ENCODE measurements around the gene ANKRD13A.
"Not testable (repeated sequence)": the region's sequence is repeated elsewhere in the genome, so short reads cannot be mapped to it uniquely, and the experiment has no call there.

The ANKRD13A gene

DNA sequence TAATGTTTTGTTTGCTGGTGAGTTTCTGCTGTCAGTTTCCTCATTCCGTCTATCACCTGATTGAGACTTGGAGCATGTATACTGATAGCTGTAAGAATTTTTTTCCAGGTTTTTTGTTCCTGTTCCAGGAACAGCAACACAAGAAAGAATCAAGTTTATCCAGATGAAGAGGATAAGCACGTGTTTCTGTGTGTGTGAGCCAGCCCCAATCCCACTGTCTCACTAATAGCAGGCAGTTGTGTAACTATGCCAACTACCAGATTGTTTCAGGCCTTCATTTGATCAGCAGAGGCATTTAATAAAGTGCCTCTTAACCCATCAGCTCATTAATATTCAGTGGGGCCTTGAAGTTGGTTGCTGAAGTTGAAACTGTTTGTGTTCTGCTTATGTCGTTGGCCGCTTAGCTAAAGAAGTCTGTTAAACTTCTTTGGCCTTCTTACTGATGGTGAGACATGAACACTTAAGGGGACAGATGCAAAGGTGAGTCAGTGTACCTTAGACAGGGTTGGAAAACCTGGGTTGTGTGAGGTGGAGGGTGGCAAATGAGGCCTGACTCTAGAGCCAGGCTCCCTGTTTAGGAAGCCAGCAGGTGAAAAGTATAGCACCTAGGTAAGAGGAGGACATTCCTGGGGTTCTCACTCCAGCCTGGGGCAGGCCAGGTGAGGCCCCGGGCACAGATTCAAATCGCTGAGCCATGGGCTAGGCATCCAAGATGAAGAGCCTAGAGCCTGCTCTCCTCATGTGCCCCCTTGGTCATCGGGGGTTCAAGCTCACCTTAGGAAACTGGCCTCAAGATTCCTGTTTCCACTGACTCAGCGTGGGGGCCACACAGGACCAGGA is 3.7 kb downstream of the ANKRD13A start:
- no peak for DNase-seq (ENCODE audit: low read depth)
- no peak overlapping the region for H3K4me3 ChIP-seq (ENCODE audit: low read depth, low read length)

DNA sequence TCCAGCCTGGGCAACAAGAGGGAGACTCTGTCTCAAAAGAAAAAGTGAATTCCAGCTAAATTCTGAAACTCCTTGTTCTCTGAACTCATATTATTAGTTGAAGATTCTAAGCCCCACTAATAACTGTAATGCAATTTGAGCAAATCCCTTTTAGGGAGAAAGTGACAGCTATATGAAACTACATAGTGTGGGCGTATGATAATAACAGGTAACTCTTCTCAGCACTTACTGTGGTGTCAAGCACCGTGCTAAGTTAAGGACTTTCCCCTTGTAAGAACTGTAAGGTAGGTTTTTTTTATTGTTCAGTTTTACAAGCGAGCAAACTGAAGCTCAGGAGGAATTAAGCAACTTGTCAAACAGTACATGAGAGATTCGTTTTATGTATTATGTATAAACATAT is 5.4 kb downstream of the ANKRD13A start:
- no peak overlapping the region for H3K4me3 ChIP-seq (ENCODE audit: low read depth, low read length)
- no peak for DNase-seq (ENCODE audit: low read depth)

DNA sequence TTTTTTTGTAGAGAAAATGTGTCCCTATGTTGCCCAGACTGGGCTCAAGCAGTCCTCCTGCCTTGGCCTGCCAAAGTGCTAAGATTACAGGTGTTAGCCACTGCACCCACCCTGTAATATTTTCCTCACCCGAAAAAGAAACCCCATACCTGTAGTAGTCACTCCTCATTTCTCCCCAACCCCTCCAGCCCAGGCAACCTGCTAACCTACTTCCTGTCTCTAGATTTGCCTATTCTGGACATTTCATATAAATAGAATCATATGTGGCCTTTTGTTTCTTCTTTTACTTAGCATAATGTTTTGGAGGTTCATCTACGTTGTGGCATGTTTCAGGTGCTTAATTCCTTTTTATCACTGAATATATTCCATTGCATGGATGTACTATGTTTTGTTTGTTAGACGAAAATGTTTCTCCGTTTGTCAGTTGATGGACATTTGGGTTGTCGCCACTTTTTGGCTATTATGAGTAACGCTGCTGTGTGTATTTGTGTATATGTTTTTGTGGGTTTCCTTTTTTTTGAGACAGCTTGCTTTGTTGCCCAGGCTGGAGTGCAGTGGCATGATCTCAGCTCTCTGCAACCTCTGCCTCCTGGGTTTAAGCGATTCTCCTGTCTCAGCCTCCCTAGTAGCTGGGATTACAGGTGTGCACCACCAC is 6.2 kb downstream of the ANKRD13A start:
- H3K4me3 ChIP-seq (ENCODE audit: low read depth, low read length): no peak overlapping the region
- no peak for DNase-seq (ENCODE audit: low read depth)

DNA sequence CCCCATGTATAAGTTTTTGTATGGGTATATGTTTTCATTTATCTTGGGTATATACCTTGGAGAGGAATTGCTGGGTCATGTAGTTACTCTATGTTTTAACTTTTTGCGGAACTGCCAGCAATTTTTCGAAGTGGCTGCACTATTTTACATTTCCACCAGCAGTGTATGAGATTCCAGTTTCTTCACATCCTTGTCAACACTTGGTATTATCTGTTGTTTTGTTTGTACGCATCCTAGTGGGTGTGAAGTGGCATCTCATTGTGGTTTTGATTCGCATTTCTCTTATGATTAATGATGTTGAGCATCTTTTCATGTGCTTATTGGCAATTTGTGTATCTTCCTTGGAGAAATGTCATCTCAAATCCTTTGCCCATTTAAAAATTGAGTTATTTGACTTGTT is 6.9 kb downstream of the ANKRD13A start:
- no peak overlapping the region for H3K4me3 ChIP-seq (ENCODE audit: low read depth, low read length)
- no peak for DNase-seq (ENCODE audit: low read depth)

DNA sequence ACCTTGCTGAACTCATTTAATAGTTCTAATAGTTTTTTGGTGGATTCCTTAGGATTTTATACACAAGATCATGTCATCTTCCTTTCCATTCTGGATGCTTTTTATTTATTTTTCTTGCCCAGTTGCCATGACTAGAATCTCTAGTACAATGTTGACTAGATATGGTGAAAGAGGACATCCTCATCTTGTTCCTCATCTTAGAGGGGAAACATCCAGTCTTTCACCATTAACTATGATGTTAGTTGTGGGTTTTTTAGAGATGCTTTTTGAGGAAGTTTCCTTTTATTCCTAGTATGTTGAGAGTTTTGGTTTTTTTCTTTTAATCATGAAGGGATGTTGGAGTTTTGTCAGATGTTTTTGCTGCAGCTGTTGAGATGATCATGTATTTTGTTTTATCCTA is 8.7 kb downstream of the ANKRD13A start:
- H3K4me3 ChIP-seq (ENCODE audit: low read depth, low read length): no peak overlapping the region
- no peak for DNase-seq (ENCODE audit: low read depth)

DNA sequence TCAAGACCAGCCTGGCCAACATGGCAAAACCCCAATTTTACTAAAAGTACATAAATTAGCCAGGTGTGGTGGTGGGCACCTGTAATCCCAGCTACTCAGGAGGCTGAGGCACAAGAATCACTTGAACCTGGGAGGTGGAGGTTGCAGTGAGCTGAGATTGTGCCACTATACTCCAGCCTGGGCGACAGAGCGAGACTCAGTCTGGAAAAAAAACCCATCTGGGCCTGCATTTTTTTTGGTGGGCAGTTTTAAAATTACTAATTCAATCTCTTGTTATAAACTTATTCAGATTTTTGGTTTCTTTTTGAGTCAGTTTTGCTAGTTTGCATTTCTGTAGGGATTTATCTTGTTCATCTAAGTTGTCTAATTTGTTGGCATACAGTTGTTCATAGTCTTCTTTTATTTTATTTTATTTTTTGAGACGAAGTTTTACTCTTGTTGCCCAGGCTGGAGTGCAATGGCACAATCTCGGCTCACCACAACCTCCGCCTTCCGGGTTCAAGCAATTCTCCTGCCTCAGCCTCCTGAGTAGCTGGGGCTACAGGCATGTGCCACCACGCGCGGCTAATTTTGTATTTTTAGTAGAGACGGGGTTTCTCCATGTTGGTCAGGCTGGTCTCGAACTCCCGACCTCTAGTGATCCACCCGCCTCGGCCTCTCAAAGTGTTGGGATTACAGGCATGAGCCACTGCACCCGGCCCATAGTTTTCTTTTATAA is 9.6 kb downstream of the ANKRD13A start:
- DNase-seq (ENCODE audit: low read depth); H3K4me3 ChIP-seq (ENCODE audit: low read depth, low read length): not testable (repeated sequence)

DNA sequence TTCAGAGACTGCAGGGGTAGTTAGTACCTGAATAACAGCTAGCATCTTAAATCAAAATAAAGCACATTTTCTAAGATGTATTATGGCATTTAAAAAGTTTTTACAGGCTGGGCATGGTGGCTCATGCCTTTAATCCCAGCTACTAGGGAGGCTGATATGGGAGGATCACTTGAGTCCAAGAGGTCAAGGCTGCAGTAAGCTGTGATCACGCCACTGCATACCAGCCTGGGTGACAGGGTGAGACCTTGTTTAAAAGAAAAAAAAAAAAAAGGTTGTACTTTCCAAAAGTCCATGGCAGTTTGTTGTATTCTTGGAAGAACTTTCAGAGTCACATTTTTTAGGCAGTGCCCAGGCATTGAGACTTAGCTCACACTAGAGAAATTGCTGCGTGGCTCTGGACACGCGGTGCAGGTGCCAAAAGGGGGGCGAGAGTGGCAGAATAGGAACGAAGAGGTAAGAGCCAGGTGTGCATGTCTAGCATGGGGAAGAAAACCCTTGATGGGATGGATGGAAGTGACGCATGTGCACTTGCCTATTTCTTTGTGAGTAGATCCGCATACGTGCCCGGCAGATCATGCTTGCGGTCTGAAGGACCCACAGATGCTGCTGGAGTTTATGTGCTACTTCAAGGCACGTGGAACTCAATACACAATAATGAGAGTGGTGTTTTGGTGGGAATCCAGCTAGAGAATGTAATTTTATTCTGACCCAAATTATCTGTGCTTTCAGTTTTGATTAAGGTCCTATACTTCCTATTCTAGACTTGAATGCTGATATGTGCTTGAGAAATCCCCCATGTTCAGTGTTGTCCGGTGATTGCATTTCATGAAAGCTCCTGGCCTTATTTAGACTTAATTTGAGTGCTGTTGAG is 11.9 kb downstream of the ANKRD13A start:
- H3K4me3 ChIP-seq (ENCODE audit: low read depth, low read length): no peak overlapping the region

DNA sequence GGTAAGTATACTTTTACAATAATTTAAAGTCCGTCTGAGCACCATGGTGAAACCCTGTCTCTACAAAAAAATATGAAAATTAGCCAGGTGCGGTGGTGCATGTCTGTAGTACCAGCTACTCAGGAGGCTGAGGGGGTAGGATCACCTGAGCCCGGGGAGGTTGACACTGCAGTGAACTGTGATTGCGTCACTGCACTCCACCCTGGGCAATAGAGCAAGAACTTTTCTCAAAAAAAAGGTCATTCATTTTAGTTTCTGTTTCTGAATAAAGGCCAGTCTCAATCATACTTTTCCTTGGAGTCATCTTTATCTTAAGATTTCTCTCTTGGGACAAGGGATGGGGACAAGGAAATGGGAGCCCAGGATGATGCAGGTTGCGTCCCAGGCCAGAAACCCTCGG is 12.9 kb downstream of the ANKRD13A start:
- no peak overlapping the region for H3K4me3 ChIP-seq (ENCODE audit: low read depth, low read length)
- no peak for DNase-seq (ENCODE audit: low read depth)

More for the DNA sequence above, 11.9 kb downstream of the ANKRD13A start:
- DNase-seq (ENCODE audit: low read depth): no peak

DNA sequence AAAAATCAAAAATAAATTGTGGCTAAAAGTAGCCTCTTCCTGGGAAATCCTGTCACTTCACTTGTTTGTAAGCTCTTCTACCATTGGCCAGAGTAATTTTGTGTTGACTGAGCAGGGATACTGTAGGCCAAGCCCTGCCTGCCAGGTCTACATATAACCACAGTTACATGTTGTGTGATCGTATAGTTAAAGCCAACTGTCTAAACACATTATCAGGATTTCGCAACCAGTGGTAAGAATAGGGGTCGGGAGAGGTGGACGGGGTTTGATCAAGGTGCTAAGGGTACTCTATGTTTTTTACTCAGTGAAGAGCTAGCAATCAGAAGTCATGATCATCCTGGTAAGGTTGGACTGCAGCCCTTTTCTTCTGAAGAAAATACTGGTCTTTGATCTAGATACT is 13.4 kb downstream of the ANKRD13A start:
- no peak overlapping the region for H3K4me3 ChIP-seq (ENCODE audit: low read depth, low read length)
- no peak for DNase-seq (ENCODE audit: low read depth)

DNA sequence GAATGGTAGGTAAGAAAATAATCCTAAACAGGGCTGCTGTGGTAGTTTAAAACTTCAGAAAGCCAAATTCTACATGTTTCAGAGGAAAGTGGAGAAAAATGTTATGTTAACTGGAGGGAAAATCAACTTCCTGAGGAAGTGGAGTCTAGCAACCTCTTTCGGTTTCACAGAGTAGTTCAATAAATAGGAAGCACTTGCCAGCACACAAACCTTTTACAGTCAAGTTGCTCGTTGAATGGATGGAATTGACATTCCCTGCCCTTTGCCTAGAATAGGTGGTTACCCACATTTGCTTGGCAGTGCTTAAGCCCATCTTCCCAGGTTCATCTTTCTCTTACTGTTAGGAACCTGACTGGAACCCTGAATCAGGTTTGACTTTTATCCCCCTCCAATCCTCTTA is 15.9 kb downstream of the ANKRD13A start:
- DNase-seq (ENCODE audit: low read depth): no peak
- no peak overlapping the region for H3K4me3 ChIP-seq (ENCODE audit: low read depth, low read length)

DNA sequence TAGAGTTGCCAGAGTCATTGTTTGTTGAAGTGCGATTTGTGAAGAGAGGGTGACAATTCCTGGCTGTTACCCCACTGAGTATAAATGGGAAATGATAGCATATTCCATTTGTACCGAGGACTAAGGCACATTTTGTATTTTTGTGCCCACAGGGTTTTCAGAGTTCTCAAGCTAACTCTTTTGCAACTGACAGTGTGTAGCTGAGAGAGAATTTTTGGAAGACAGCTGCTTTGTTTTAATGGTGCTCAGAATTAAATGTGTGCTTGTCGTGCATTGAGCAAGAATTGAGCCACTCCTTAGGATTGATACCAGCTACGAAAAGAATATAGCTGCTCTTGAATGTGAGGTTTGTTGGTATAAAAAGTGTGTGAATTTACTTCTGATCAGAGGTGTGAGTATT is 21.7 kb downstream of the ANKRD13A start:
- no peak for DNase-seq (ENCODE audit: low read depth)
- no peak overlapping the region for H3K4me3 ChIP-seq (ENCODE audit: low read depth, low read length)

DNA sequence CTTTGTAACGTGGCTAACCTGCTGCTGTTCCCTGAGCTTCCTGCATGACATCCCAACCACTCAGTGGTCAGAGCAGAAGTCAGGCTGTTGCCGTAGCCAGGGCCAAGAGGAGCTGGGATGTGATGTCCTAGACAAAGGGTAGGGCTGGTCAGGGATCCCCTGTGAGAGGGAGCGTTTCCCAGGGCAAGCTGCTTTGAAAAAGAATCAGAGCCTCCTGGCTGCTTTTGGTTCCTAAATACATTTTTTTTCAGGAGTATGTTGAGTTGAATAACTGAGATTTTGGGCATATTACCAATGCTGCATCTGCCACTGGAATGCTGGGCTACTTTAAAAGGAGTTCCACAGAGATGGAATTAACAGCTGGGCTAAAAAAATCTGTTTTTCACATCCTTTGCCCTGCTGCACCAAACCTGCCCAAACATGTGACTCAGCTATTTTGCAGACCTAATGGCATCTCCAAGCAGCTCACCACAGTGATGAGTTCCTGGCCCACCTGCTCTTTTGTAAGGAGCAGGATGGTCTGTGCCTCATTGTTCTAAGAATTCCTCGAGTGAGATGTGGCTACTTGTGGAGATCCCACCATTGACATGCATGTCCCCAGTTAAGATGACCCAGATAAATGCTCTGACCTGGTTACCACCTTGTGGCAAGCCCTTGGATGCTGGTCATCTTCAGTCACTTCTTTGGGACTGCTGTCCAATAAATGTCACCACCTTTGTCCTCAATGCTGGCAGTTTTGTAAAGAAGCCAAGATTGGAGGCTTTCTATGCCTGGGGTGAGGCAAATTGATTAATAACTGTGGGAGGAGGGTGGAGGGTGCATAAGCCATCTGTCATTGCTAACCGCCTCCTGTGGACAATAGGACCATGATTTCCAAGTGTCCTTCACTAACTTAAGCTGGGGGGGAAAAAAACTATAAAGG is 24.1 kb downstream of the ANKRD13A start:
- no peak overlapping the region for H3K4me3 ChIP-seq (ENCODE audit: low read depth, low read length)
- peak; percentile 53 for DNase-seq (ENCODE audit: low read depth)

DNA sequence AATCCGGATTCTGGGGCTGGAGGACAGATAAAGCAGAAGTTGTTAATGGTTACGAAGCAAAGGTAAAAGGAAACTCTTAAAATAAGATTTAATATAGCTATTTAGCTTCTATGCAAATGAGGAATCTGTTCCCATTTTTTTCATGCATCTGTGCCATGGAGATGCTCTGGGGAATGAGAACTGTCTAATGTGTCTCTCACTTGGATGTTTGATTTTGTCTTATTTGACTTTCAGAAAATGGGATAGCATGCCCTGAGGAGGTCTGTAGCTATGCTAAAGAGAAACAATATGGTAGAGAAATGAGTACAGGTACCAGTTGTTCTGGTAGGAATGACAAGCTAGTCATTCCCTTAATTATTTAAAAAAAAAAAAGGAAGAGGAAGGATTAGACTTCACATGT is 24.8 kb downstream of the ANKRD13A start:
- no peak overlapping the region for H3K4me3 ChIP-seq (ENCODE audit: low read depth, low read length)
- DNase-seq (ENCODE audit: low read depth): no peak

DNA sequence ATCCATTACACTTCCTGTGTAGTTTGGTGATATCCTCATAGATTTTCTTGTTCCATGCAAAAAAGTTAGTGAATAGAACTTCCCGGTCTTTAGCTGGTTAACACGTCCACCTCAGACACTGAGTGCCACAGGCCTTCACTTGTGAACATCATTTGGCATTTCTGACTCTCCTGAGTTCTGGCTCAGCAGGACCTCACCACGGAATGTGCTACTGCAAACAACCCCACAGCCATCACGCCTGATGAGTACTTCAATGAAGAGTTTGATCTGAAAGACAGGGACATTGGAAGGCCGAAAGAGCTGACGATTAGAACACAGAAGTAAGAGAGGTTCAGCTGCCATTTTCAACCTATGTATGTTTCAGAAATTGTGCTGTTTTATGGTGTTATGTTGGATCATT is 29.1 kb downstream of the ANKRD13A start:
- no peak overlapping the region for H3K4me3 ChIP-seq (ENCODE audit: low read depth, low read length)
- no peak for DNase-seq (ENCODE audit: low read depth)

DNA sequence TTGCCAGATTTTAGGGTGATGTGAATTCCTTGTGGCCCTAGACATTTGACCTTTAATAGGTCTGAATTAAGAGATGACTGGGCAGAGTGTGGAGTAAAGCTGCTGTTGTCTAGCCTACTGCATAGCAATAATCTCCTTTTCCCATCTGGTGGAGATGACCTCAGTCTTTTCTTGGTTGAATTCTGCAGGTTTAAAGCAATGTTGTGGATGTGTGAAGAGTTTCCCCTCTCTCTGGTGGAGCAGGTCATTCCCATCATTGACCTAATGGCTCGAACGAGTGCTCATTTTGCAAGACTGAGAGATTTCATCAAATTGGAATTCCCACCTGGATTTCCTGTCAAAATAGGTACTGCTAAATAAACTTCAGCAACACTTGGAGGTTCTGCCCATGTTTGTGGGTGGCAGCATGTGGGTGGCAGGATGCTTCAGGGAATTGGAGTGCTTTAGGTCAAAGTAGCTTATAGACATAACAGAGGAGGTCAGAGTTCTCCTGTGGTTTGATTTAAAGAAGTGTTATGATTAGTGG is 30.1 kb downstream of the ANKRD13A start:
- no peak for DNase-seq (ENCODE audit: low read depth)
- no peak overlapping the region for H3K4me3 ChIP-seq (ENCODE audit: low read depth, low read length)

DNA sequence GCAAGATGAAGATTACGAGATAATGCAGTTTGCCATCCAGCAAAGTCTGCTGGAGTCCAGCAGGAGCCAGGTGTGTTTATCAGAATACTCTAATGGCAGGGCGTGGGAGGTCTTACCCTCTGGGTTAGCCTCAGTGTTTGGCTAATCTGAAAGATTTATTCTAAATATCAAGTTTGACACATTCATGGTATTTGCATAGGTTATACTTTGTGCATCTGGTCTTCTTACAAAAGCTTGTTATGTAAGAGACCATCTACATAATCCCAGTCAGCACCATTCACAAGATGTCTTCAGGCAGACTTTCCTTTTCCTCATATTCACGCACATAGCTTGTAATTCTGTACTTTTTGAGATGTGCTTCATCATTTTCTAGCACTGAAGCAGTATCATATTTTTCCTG is 34.7 kb downstream of the ANKRD13A start:
- no peak for DNase-seq (ENCODE audit: low read depth)
- no peak overlapping the region for H3K4me3 ChIP-seq (ENCODE audit: low read depth, low read length)

DNA sequence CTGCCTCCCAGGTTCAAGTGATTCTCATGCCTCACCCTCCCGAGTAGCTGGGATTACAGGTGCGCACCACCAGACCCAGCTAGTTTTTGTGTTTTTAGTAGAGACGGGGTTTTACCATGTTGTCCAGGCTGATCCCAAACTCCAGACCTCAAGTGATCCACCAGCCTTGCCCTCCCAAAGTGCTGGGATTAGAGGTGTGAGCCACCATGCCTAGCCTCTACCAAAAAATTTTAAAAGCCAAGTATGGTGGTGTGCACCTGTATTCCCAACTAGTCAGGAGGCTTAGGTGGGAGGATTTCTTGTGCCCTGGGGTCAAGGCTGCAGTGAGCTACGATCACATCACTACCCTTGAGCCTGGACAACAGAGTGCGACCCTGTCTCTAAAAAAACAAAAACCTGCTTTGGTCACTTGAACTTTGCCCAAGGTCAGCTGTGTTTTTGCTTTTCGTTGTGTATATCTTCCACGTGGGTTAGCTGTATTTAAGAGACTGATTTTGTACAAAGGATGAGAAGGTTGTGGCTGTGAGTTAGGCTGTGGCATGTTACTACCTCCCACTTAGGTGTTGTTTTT is 36.4 kb downstream of the ANKRD13A start:
- no peak overlapping the region for H3K4me3 ChIP-seq (ENCODE audit: low read depth, low read length)
- no peak for DNase-seq (ENCODE audit: low read depth)

DNA sequence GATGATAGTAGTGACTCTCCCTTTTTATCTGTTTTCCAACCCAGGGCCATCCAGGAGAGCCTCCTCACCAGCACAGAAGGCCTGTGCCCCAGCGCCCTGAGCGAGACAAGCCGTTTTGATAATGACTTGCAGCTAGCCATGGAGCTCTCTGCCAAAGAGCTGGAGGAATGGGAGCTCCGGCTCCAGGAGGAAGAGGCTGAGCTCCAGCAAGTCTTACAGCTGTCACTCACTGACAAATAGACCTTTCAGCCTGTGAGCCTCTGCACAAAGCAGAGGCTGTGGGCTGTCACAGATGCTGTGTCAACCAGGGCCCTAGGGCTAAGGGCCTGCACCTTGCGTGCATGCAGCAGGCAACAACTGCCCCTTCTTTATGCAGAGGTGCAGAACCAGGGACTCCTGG is 38.1 kb downstream of the ANKRD13A start:
- no peak overlapping the region for H3K4me3 ChIP-seq (ENCODE audit: low read depth, low read length)
- DNase-seq (ENCODE audit: low read depth): no peak

Data from skeletal muscle cell (primary cell).